H9 (cell line): ENCODE measurements around the gene STK31. TPM values are rescaled to one million over a fixed set of nuclear protein-coding genes. Genes with fewer than 3 reads are reported as not detected.
A peak's percentile ranks its signal among the peaks of the same experiment; 100 is the strongest.

Experiments used
- DNase-seq: peaks from one replicate; pipeline ENCODE4 v3.0.0-alpha.2; 2017
- H2AFZ ChIP-seq: one replicate; pipeline ENCODE4 v1.6.1; 2013; ENCODE audit warnings: mild to moderate bottlenecking, low read length, control low read depth, moderate library complexity
- H2AK5ac ChIP-seq: 2 replicates; pipeline ENCODE4 v1.6.1; 2013; ENCODE audit warnings: low read length, control low read depth, mixed read lengths; ENCODE audit not compliant: insufficient read length
- H2BK120ac ChIP-seq: one replicate; pipeline ENCODE4 v1.6.1; 2013; ENCODE audit warnings: low read depth, mild to moderate bottlenecking, low read length, control low read depth, inconsistent platforms; ENCODE audit not compliant: poor library complexity, severe bottlenecking
- H2BK12ac ChIP-seq: 2 replicates; pipeline ENCODE4 v1.6.1; 2013; ENCODE audit warnings: low read length, control low read depth, mixed read lengths, low read depth; ENCODE audit not compliant: insufficient read length
- H2BK15ac ChIP-seq: 2 replicates; pipeline ENCODE4 v1.6.1; 2013; ENCODE audit warnings: low read depth, low read length, control low read depth
- H2BK20ac ChIP-seq: one replicate; pipeline ENCODE4 v1.6.1; 2013; ENCODE audit warnings: low read depth, mild to moderate bottlenecking, low read length, control low read depth, inconsistent platforms; ENCODE audit not compliant: poor library complexity, severe bottlenecking
- H2BK5ac ChIP-seq: 2 replicates; pipeline ENCODE4 v1.6.1; 2013; ENCODE audit warnings: low read length, control low read depth, mixed read lengths; ENCODE audit not compliant: insufficient read length
- H3K14ac ChIP-seq: 2 replicates; pipeline ENCODE4 v1.6.1; 2013; ENCODE audit warnings: low read length, control low read depth; ENCODE audit not compliant: insufficient read depth
- H3K18ac ChIP-seq: 2 replicates; pipeline ENCODE4 v1.6.1; 2013; ENCODE audit warnings: low read depth, mild to moderate bottlenecking, mixed read lengths, low read length, control low read depth; ENCODE audit not compliant: insufficient read length
- H3K23ac ChIP-seq: 2 replicates; pipeline ENCODE4 v1.6.1; 2013; ENCODE audit warnings: low read length, control low read depth, mixed read lengths, low read depth; ENCODE audit not compliant: insufficient read length
- H3K23me2 ChIP-seq: 2 replicates; pipeline ENCODE4 v1.6.1; 2013; ENCODE audit warnings: low read depth, mild to moderate bottlenecking, mixed read lengths, low read length, control low read depth; ENCODE audit not compliant: insufficient read length, poor library complexity, severe bottlenecking
- H3K27ac ChIP-seq: 2 replicates; pipeline ENCODE4 v1.5.1; 2013; ENCODE audit warnings: low read length, control low read depth, mixed read lengths, low read depth; ENCODE audit not compliant: insufficient read length
- H3K27me3 ChIP-seq: 2 replicates; pipeline ENCODE4 v1.6.1; 2013; ENCODE audit warnings: low read length, control low read depth, inconsistent platforms; ENCODE audit not compliant: insufficient read depth
- H3K4ac ChIP-seq: 2 replicates; pipeline ENCODE4 v1.6.1; 2013; ENCODE audit warnings: low read depth, mild to moderate bottlenecking, control low read depth, inconsistent platforms, low read length, moderate library complexity
- H3K4me1 ChIP-seq: 2 replicates; pipeline ENCODE4 v1.6.1; 2013; ENCODE audit warnings: low read length, control low read depth, inconsistent platforms; ENCODE audit not compliant: insufficient read depth
- H3K4me2 ChIP-seq: 2 replicates; pipeline ENCODE4 v1.6.1; 2013; ENCODE audit warnings: low read length, control low read depth, mixed read lengths; ENCODE audit not compliant: insufficient read length, insufficient read depth
- H3K56ac ChIP-seq: 2 replicates; pipeline ENCODE4 v1.6.1; 2013; ENCODE audit warnings: low read depth, mild to moderate bottlenecking, mixed read lengths, low read length, control low read depth; ENCODE audit not compliant: insufficient read length
- H3K79me1 ChIP-seq: 2 replicates; pipeline ENCODE4 v1.6.1; 2013; ENCODE audit warnings: low read depth, mild to moderate bottlenecking, moderate library complexity, low read length, control low read depth, inconsistent platforms; ENCODE audit not compliant: insufficient read depth, poor library complexity, severe bottlenecking
- H3K79me2 ChIP-seq: 2 replicates; pipeline ENCODE4 v1.6.1; 2013; ENCODE audit warnings: low read length, control low read depth, inconsistent platforms; ENCODE audit not compliant: insufficient read depth
- H3K9ac ChIP-seq: 2 replicates; pipeline ENCODE4 v1.6.1; 2013; ENCODE audit warnings: low read length, control low read depth, mixed read lengths; ENCODE audit not compliant: insufficient read length; ENCODE audit errors: extremely low read depth
- H3K9me3 ChIP-seq: one replicate; pipeline ENCODE4 v1.6.1; 2013; ENCODE audit warnings: low read depth, low read length, inconsistent platforms; ENCODE audit not compliant: control insufficient read depth
- H3T11ph ChIP-seq: one replicate; pipeline ENCODE4 v1.6.1; 2013; ENCODE audit warnings: mild to moderate bottlenecking, low read length, control low read depth, inconsistent platforms
- H4K20me1 ChIP-seq: one replicate; pipeline ENCODE4 v1.6.1; 2013; ENCODE audit not compliant: control insufficient read depth, insufficient read length, insufficient read depth
- H4K5ac ChIP-seq: 2 replicates; pipeline ENCODE4 v1.6.1; 2013; ENCODE audit warnings: low read depth, mild to moderate bottlenecking, mixed read lengths, low read length, control low read depth; ENCODE audit not compliant: insufficient read length
- H4K8ac ChIP-seq: replicated peaks from 2 replicates; pipeline ENCODE4 v1.6.1; 2013; ENCODE audit warnings: low read length, control low read depth, mixed read lengths, low read depth; ENCODE audit not compliant: insufficient read length
- H4K91ac ChIP-seq: 2 replicates; pipeline ENCODE4 v1.6.1; 2013; ENCODE audit warnings: low read depth, mild to moderate bottlenecking, moderate library complexity, mixed read lengths, low read length, control low read depth; ENCODE audit not compliant: insufficient read length
- H3K27ac Mint-ChIP-seq, 3 experiments: 2 replicates in 2 of 3; 3 replicates in 1 of 3; pipeline ENCODE4 v1.8.0; 2020 to 2021; ENCODE audit warnings: mixed read lengths in 3 of 3, mild to moderate bottlenecking in 1 of 3, moderate library complexity in 1 of 3
- H3K27me3 Mint-ChIP-seq: 2 replicates; pipeline ENCODE4 v1.8.0; 2021; ENCODE audit warnings: low read depth, mild to moderate bottlenecking, moderate library complexity, mixed read lengths
- H3K36me3 Mint-ChIP-seq, 3 experiments: 2 replicates in 2 of 3; 3 replicates in 1 of 3; pipeline ENCODE4 v1.8.0; 2020 to 2021; ENCODE audit warnings: low read depth in 3 of 3, mixed read lengths in 3 of 3; ENCODE audit not compliant: insufficient read depth in 1 of 3
- H3K4me1 Mint-ChIP-seq, 2 experiments: 2 replicates each; pipeline ENCODE4 v1.8.0; 2020; ENCODE audit warnings: mixed read lengths in 2 of 2
- H3K4me3 Mint-ChIP-seq, 2 experiments: 2 replicates in 1 of 2; 3 replicates in 1 of 2; pipeline ENCODE4 v1.8.0; 2020 to 2021; ENCODE audit warnings: mild to moderate bottlenecking in 2 of 2, mixed read lengths in 2 of 2, moderate library complexity in 1 of 2
- H3K9me3 Mint-ChIP-seq, 2 experiments: 2 replicates in 1 of 2; 3 replicates in 1 of 2; pipeline ENCODE4 v1.8.0; 2020; ENCODE audit warnings: mild to moderate bottlenecking in 2 of 2, mixed read lengths in 2 of 2, moderate library complexity in 1 of 2
- CTCF ChIP-seq: fragments of 200-600 bp; sonication (generic); conservative IDR thresholded peaks from 3 replicates; pipeline ENCODE4 v1.8.0; 2021; ENCODE audit warnings: antibody characterized with exemption, mild to moderate bottlenecking
- WGBS: extraction: QIAGEN DNeasy Blood & Tissue Kit; methylation state at CpG from one replicate; pipeline ENCODE4 v1.1.7; 2013; ENCODE audit warnings: missing lambda C conversion rate, low lambda C conversion rate, mixed read lengths; ENCODE audit not compliant: insufficient read length; ENCODE audit errors: extremely low coverage; 5-methylcytosine and 5-hydroxymethylcytosine counted together
- total RNA-seq: library from RNA; stranded (reverse); gene quantifications from 2 replicates; pipeline ENCODE4 v1.2.1, GENCODE V29; 2021

Gene STK31
- total RNA-seq, 1 experiment from 2014 or later: 0.24 TPM

- no peaks in the 10 kb centered on the region for H3K4me1 Mint-ChIP-seq
These were observed 18.7 kb upstream of the STK31 start for GRCh38 chr7:23691320-23691719.

More at GRCh38 chr7:23691320-23691719, 18.7 kb upstream of the STK31 start:
- no peak for TF ChIP-seq CTCF
- Histone ChIP-seq H4K91ac (no peak overlapping the region), H2BK120ac (no peak overlapping the region), H3K27ac (no peak overlapping the region), H3K23me2 (no peaks in the 10 kb centered on the region), H2AK5ac (no peak overlapping the region), H2BK15ac (no peak overlapping the region), H2AFZ (no peak overlapping the region), H3T11ph (no peak overlapping the region), H3K56ac (no peak overlapping the region), H4K8ac (no peak overlapping the region), H3K23ac (no peak overlapping the region), H3K4ac (no peak overlapping the region), H4K5ac (no peak overlapping the region), H3K14ac (no peak overlapping the region), H3K4me1 (no peaks in the 10 kb centered on the region), H3K79me1 (peaks cover 2% of the 10 kb centered on the region), H2BK20ac (no peak overlapping the region), H3K9ac (no peak overlapping the region), H3K27me3 (no peaks in the 10 kb centered on the region), H3K18ac (no peak overlapping the region), H3K9me3 (no peaks in the 10 kb centered on the region), H2BK5ac (no peak overlapping the region), H3K79me2 (no peaks in the 10 kb centered on the region; the same call in 1 of the 2 replicates), H2BK12ac (no peak overlapping the region), H4K20me1 (no peaks in the 10 kb centered on the region), H3K4me2 (no peak overlapping the region)
- Mint-ChIP-seq H3K9me3 (peaks cover 2 to 4% of the 10 kb centered on the region in 2 experiments; a peak in 3 of 5 replicates), H3K36me3 (peaks cover 46 to 64% (median 47%) of the 10 kb centered on the region in 3 experiments), H3K27ac (peak overlapping the region in 1 of 3 experiments; percentile 61; a peak in 1 of 7 replicates), H3K4me3 (no peak overlapping the region), H3K27me3 (no peaks in the 10 kb centered on the region)
- WGBS: no CpG with 5 or more reads among the region's 4 CpGs
- DNase-seq: no peak
